MM.1S (cell line): ENCODE results near the gene SDK1.

Experiments used
- CTCF ChIP-seq: fragments of 300-600 bp; sonication (generic); IDR thresholded peaks from 2 replicates; pipeline ENCODE4 v1.5.1; 2016; ENCODE audit warnings: antibody characterized with exemption, low read length, mixed read lengths
- EZH2 ChIP-seq: fragments of 300-600 bp; sonication (generic); optimal IDR thresholded peaks from 2 replicates; pipeline ENCODE3; 2017; ENCODE audit warnings: low read depth, mild to moderate bottlenecking, antibody characterized with exemption, low read length, mixed read lengths
- EZH2phosphoT487 ChIP-seq: fragments of 300-600 bp; sonication (generic); IDR thresholded peaks from 2 replicates; pipeline ENCODE4 v1.6.1; 2018; ENCODE audit warnings: antibody characterized with exemption, low read length

GRCh38 chr7:3757059-3757458 is 456.0 kb downstream of the SDK1 start:
- TF ChIP-seq CTCF (no peak), EZH2 (no peak), EZH2phosphoT487 (no peak)
